ENCODE results near the gene NDE1.

GRCh38 chr16:15739950-15740349, 89.9 kb downstream of the NDE1 start:
- TF ChIP-seq CTCF (IDR thresholded peaks at IDR 0.05; ENCODE audit: low read length) = no peak
- TF ChIP-seq EZH2phosphoT487 (IDR thresholded peaks at IDR 0.05; ENCODE audit: low read length) = no peak
